ENCODE measurements around the gene MXI1. TPM values are rescaled to one million over a fixed set of nuclear protein-coding genes. Genes with fewer than 3 reads are reported as not detected.
"Not testable (repeated sequence)": the region's sequence is repeated elsewhere in the genome, so short reads cannot be mapped to it uniquely, and the experiment has no call there.

The MXI1 gene
- total RNA-seq, 1 experiment from 2014 or later, result 19.5 TPM

GRCh38 chr10:110268442-110268841 lies 61.0 kb downstream of the MXI1 start:
- CTCF ChIA-PET, result interaction anchor here (2.0 kb wide), 1 partner anchor 11 kb away, joined by 12 read pairs; no protein-coding TSS in a partner anchor
- H3K36me3 Mint-ChIP-seq (ENCODE audit: insufficient read depth, unreplicated experiment), result peaks cover 5% of the 10 kb centered on the region
- intact Hi-C loops (cut with micrococcal nuclease), result no loop called here
- no peak for DNase-seq (ENCODE audit: unreplicated experiment)
- BruUV-seq (replicated peaks), result no TSS peak
- H3K27me3 Mint-ChIP-seq (ENCODE audit: insufficient read depth, unreplicated experiment), result no peaks in the 10 kb centered on the region
- no peak overlapping the region for H3K4me3 Mint-ChIP-seq (ENCODE audit: unreplicated experiment)
- POLR2A ChIA-PET, result no interaction called here
- H3K27ac Mint-ChIP-seq (ENCODE audit: low read depth, unreplicated experiment), result no peak overlapping the region
- no peaks in the 10 kb centered on the region for H3K9me3 Mint-ChIP-seq (ENCODE audit: unreplicated experiment)
- peaks cover 17% of the 10 kb centered on the region for H3K4me1 Mint-ChIP-seq (ENCODE audit: insufficient read depth, unreplicated experiment)
- no peak for TF ChIP-seq CTCF (IDR thresholded peaks at IDR 0.05; ENCODE audit: unreplicated experiment)

- BruUV-seq (replicated peaks), result no TSS peak
- Mint-ChIP-seq H3K4me3 (ENCODE audit: unreplicated experiment) (no peak overlapping the region), H3K9me3 (ENCODE audit: unreplicated experiment) (no peaks in the 10 kb centered on the region), H3K36me3 (ENCODE audit: insufficient read depth, unreplicated experiment) (peaks cover 5% of the 10 kb centered on the region), H3K27me3 (ENCODE audit: insufficient read depth, unreplicated experiment) (no peaks in the 10 kb centered on the region), H3K27ac (ENCODE audit: low read depth, unreplicated experiment) (no peak overlapping the region), H3K4me1 (ENCODE audit: insufficient read depth, unreplicated experiment) (peaks cover 16% of the 10 kb centered on the region)
- no peak for TF ChIP-seq CTCF (IDR thresholded peaks at IDR 0.05; ENCODE audit: unreplicated experiment)
- DNase-seq (ENCODE audit: unreplicated experiment), result no peak
- intact Hi-C loops (cut with micrococcal nuclease), result no loop called here
- POLR2A ChIA-PET, result interaction anchor here (0.6 to 1.2 kb wide), 5 partner anchors 14 to 280 kb away, joined by 3 to 4 read pairs (median 4); no protein-coding TSS in a partner anchor
- CTCF ChIA-PET, result interaction anchor here (0.6 to 1.0 kb wide), 6 partner anchors 9 to 265 kb away, joined by 3 read pairs; no protein-coding TSS in a partner anchor
Observed at GRCh38 chr10:110268971-110269370, 61.6 kb downstream of the MXI1 start.

- no TSS peak for BruUV-seq (replicated peaks)
- Mint-ChIP-seq H3K9me3 (ENCODE audit: unreplicated experiment) (no peaks in the 10 kb centered on the region), H3K27me3 (ENCODE audit: insufficient read depth, unreplicated experiment) (no peaks in the 10 kb centered on the region), H3K4me3 (ENCODE audit: unreplicated experiment) (no peak overlapping the region), H3K4me1 (ENCODE audit: insufficient read depth, unreplicated experiment) (peaks cover 16% of the 10 kb centered on the region), H3K27ac (ENCODE audit: low read depth, unreplicated experiment) (peak overlapping the region; percentile 10), H3K36me3 (ENCODE audit: insufficient read depth, unreplicated experiment) (peaks cover 5% of the 10 kb centered on the region)
- ChIA-PET CTCF (interaction anchor here (0.6 to 1.0 kb wide), 7 partner anchors 9 to 264 kb away, joined by 3 to 5 read pairs (median 3); no protein-coding TSS in a partner anchor), POLR2A (interaction anchor here (0.6 to 1.6 kb wide), 6 partner anchors 14 to 279 kb away, joined by 3 to 8 read pairs (median 4); no protein-coding TSS in a partner anchor)
- no peak for TF ChIP-seq CTCF (IDR thresholded peaks at IDR 0.05; ENCODE audit: unreplicated experiment)
- no peak for DNase-seq (ENCODE audit: unreplicated experiment)
- intact Hi-C loops (cut with micrococcal nuclease), result no loop called here
Observed at GRCh38 chr10:110269374-110270318, 62.2 kb downstream of the MXI1 start.

GRCh38 chr10:110272995-110273394 lies 65.6 kb downstream of the MXI1 start:
- Mint-ChIP-seq H3K4me1 (ENCODE audit: insufficient read depth, unreplicated experiment) (peaks cover 16% of the 10 kb centered on the region), H3K27ac (ENCODE audit: low read depth, unreplicated experiment) (peak overlapping the region; percentile 2)
- intact Hi-C loops (cut with micrococcal nuclease); BruUV-seq (replicated peaks); H3K9me3 Mint-ChIP-seq (ENCODE audit: unreplicated experiment); H3K36me3 Mint-ChIP-seq (ENCODE audit: insufficient read depth, unreplicated experiment); H3K27me3 Mint-ChIP-seq (ENCODE audit: insufficient read depth, unreplicated experiment); DNase-seq (ENCODE audit: unreplicated experiment); H3K4me3 Mint-ChIP-seq (ENCODE audit: unreplicated experiment): not testable (repeated sequence)
- CTCF ChIA-PET, result interaction anchor here (0.6 to 3.7 kb wide), 7 partner anchors 18 to 389 kb away, joined by 3 to 42 read pairs (median 4); no protein-coding TSS in a partner anchor
- POLR2A ChIA-PET, result interaction anchor here (0.6 to 4.0 kb wide), 8 partner anchors 24 to 135 kb away, joined by 3 to 30 read pairs (median 4); partner anchors contain the start of gene SMNDC1

Measured in MCF 10A (cell line).